Osteoblast (primary cell): ENCODE results near the gene OPA3. TPM values are rescaled to one million over a fixed set of nuclear protein-coding genes. Genes with fewer than 3 reads are reported as not detected.
A peak's percentile ranks its signal among the peaks of the same experiment; 100 is the strongest.

Experiments
- DNase-seq: peaks from one replicate; pipeline ENCODE4 v3.0.0; 2011; ENCODE audit warnings: low spot score, mixed read lengths; ENCODE audit not compliant: insufficient read length; ENCODE audit errors: missing footprints
- H2AFZ ChIP-seq: 2 replicates; pipeline ENCODE4 v1.6.0; 2011; ENCODE audit warnings: mild to moderate bottlenecking, low read length
- H3K27ac ChIP-seq: 2 replicates; pipeline ENCODE4 v1.5.1; 2011; ENCODE audit warnings: mild to moderate bottlenecking, low read depth, low read length, moderate library complexity
- H3K27me3 ChIP-seq: 2 replicates; pipeline ENCODE4 v1.6.0; 2012; ENCODE audit warnings: mild to moderate bottlenecking, control low read depth, inconsistent platforms, low read length, moderate library complexity; ENCODE audit not compliant: insufficient read depth
- H3K36me3 ChIP-seq: 2 replicates; pipeline ENCODE4 v1.5.1; 2011; ENCODE audit warnings: mild to moderate bottlenecking, low read length, control low read depth, moderate library complexity; ENCODE audit not compliant: insufficient read depth
- H3K4me1 ChIP-seq: 2 replicates; pipeline ENCODE4 v1.5.1; 2011; ENCODE audit warnings: mild to moderate bottlenecking, low read length, control low read depth, moderate library complexity; ENCODE audit not compliant: insufficient read depth
- H3K4me2 ChIP-seq: 2 replicates; pipeline ENCODE4 v1.6.0; 2011; ENCODE audit warnings: mild to moderate bottlenecking, low read length; ENCODE audit not compliant: insufficient read depth
- H3K4me3 ChIP-seq: fragments of 200-600 bp; sonication (generic); 3 replicates; pipeline ENCODE4 v1.5.1; 2012; ENCODE audit warnings: mild to moderate bottlenecking, low read length, inconsistent platforms; ENCODE audit not compliant: insufficient read depth
- H3K79me2 ChIP-seq: 2 replicates; pipeline ENCODE4 v1.6.0; 2012; ENCODE audit warnings: mild to moderate bottlenecking, low read length, control low read depth, inconsistent platforms; ENCODE audit not compliant: insufficient read depth
- H3K9me3 ChIP-seq: 2 replicates; pipeline ENCODE4 v1.5.1; 2011; ENCODE audit warnings: low read depth, low read length, control low read depth
- H4K20me1 ChIP-seq: 2 replicates; pipeline ENCODE4 v1.6.0; 2012; ENCODE audit warnings: mild to moderate bottlenecking, low read length, control low read depth; ENCODE audit not compliant: insufficient read depth
- total RNA-seq: library from RNA; depleted of rRNA; stranded (reverse); fragments of >200 nt; gene quantifications from 2 replicates; pipeline ENCODE4 v1.2.3, GENCODE V29; 2012
- TF ChIP-seq, protein P1 (sequence below): IDR thresholded peaks from 2 replicates; pipeline ENCODE4 v1.5.1; 2011; ENCODE audit warnings: mild to moderate bottlenecking, low read depth, low read length, moderate library complexity; ENCODE audit errors: extremely low read depth

Gene OPA3
- total RNA-seq, 1 donor: 7.6 TPM

DNA sequence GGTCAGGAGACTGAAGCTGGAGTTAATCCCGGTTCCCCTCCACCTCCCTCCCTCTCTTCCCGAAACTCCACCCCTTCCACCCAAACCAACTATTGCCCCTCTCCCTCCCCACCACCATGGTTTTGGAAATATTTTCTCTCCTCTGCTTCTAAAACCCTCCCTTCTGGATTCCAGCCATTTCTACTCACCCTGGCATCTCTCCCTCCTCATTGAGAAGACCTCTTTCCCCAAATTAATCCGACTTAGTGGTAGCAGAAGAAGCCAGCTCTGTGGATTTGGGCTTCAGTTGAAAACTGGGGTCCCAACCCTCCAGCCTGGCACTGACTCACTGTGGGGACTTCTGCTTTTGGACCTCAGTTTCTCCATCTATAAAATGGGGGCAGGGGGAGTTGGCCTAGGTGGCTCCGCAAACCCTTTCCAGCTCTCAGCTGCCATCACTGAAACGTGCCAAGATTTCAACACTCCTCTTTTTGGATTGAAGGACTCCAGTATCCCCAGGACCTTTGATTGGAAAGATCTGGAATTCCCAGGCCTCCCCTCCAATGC is 15.8 kb upstream of the OPA3 start:
- peaks cover 7% of the 10 kb centered on the region for H3K4me1 ChIP-seq
- TF ChIP-seq, protein P1, sequence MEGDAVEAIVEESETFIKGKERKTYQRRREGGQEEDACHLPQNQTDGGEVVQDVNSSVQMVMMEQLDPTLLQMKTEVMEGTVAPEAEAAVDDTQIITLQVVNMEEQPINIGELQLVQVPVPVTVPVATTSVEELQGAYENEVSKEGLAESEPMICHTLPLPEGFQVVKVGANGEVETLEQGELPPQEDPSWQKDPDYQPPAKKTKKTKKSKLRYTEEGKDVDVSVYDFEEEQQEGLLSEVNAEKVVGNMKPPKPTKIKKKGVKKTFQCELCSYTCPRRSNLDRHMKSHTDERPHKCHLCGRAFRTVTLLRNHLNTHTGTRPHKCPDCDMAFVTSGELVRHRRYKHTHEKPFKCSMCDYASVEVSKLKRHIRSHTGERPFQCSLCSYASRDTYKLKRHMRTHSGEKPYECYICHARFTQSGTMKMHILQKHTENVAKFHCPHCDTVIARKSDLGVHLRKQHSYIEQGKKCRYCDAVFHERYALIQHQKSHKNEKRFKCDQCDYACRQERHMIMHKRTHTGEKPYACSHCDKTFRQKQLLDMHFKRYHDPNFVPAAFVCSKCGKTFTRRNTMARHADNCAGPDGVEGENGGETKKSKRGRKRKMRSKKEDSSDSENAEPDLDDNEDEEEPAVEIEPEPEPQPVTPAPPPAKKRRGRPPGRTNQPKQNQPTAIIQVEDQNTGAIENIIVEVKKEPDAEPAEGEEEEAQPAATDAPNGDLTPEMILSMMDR: no peak
- no peak overlapping the region for H2AFZ ChIP-seq
- no peaks in the 10 kb centered on the region for H3K36me3 ChIP-seq
- H3K79me2 ChIP-seq: no peaks in the 10 kb centered on the region
- no peaks in the 10 kb centered on the region for H3K9me3 ChIP-seq
- H3K4me3 ChIP-seq: no peak overlapping the region
- peaks cover 49% of the 10 kb centered on the region for H3K27me3 ChIP-seq
- H3K4me2 ChIP-seq: no peak overlapping the region
- no peak overlapping the region for H3K27ac ChIP-seq
- H4K20me1 ChIP-seq: no peaks in the 10 kb centered on the region
- peak; percentile 51 for DNase-seq

DNA sequence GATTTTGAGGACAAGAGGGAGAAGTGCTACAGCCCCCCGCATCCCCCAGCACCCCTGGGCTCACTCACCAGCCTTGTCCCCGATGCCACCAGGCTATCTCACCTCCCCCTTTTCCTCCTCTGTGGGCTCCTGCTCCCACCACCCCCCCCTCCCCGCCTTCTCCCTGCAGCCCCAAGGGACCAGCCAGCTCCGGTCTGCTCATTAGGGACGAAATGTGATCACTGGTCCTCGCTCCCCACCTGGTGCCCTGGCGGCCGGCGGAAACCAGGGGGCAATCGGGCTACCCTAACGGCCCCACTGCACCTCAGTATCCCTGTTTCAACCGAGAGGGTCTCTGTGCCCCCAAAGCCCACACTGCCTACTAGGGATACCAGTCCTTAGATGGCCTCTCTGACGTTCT is 14.7 kb upstream of the OPA3 start:
- TF ChIP-seq, protein P1: no peak
- H3K27me3 ChIP-seq: peaks cover 49% of the 10 kb centered on the region
- H3K4me1 ChIP-seq: peaks cover 7% of the 10 kb centered on the region
- H3K9me3 ChIP-seq: no peaks in the 10 kb centered on the region
- H3K79me2 ChIP-seq: no peaks in the 10 kb centered on the region
- no peak overlapping the region for H3K4me2 ChIP-seq
- no peak overlapping the region for H3K27ac ChIP-seq
- H2AFZ ChIP-seq: no peak overlapping the region
- no peak overlapping the region for H3K4me3 ChIP-seq
- no peaks in the 10 kb centered on the region for H4K20me1 ChIP-seq
- no peaks in the 10 kb centered on the region for H3K36me3 ChIP-seq
- DNase-seq: peak; percentile 76

DNA sequence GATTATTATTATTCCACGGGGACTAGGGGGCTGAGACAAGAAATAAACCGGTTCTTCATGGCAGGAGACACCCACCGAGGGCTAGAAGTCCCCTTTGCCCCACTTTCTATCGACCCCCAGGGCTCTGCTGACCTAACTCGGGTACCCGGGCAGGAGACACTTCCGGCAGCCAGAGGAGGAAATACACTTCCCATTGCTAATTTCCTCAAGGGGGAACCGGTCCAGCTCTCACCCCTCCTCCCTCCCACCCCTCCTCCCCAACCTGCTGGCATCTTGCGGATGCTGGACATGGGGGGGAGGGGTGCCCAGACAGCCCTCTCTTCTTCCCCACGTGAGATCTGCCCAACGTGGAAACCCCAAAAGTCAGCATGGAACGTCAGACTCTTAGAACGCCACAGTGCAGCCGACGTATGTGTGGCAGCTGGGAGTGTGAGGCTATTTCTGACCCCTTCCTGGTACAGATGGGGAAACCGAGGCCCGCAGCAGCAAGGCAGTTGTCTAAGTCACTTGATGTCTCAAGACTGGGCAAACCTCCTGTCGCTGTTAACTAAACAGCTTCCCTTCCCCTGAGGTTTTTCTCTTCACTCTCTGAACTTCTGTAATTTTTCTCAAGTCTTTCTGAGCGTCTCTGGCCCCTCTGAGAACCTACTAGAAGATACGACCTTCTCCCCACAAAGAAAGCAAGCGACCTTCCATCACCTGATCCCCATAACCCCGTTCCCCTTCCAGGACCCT is 13.8 kb upstream of the OPA3 start:
- peaks cover 7% of the 10 kb centered on the region for H3K4me1 ChIP-seq
- peak overlapping the region; percentile 39 for H3K4me3 ChIP-seq
- H3K27me3 ChIP-seq: peaks cover 49% of the 10 kb centered on the region
- TF ChIP-seq, protein P1: no peak
- H3K27ac ChIP-seq: no peak overlapping the region
- H3K36me3 ChIP-seq: no peaks in the 10 kb centered on the region
- no peaks in the 10 kb centered on the region for H3K79me2 ChIP-seq
- H3K9me3 ChIP-seq: no peaks in the 10 kb centered on the region
- H4K20me1 ChIP-seq: no peaks in the 10 kb centered on the region
- peak overlapping the region; percentile 66 for H3K4me2 ChIP-seq
- peak; percentile 86 for DNase-seq
- peak overlapping the region; percentile 70 for H2AFZ ChIP-seq

DNA sequence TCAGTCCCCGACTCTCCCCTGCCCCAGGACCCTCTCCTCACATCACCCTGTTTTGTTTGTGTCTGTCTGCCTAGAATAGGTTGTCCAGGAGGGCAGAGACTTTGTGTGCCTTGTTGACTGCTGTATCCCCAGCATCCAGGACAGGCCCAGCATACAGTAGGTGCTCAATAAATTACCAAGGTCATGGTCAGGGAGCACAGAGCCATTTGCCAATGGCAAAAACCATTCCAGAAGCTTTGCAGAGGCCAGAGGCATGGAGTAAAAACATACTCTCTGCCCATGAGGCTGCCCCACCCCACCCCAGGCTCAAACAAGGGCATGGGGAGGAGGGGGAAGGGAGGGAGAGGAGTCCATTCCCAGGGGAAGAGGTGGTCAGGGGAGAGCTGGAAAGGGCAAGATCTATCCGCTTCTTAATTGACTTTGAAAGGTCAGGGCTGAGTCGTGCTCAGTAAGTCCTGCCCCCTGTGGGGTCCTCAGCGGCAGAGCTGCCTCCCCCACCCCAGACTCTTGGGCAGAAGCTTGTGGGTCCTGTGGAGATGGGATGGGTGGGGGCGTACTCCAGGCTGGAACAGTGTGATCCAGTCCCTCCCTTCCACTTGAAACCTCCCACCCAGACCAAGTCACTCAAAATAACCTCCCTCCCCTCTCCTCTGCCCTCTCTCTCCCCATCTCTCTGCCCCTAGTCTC is 13.0 kb upstream of the OPA3 start:
- Histone ChIP-seq H3K36me3 (no peaks in the 10 kb centered on the region), H3K4me2 (peak overlapping the region; percentile 66), H2AFZ (no peak overlapping the region), H3K4me1 (peaks cover 7% of the 10 kb centered on the region), H3K9me3 (no peaks in the 10 kb centered on the region), H3K27me3 (peaks cover 48% of the 10 kb centered on the region), H3K27ac (no peak overlapping the region), H4K20me1 (no peaks in the 10 kb centered on the region), H3K4me3 (peak overlapping the region; percentile 39), H3K79me2 (no peaks in the 10 kb centered on the region)
- DNase-seq: peak; percentile 73
- TF ChIP-seq, protein P1: no peak
